GM12875 (cell line): ENCODE data around the gene RAB42.

Experiments
- H3K4me3 ChIP-seq: one replicate; pipeline ENCODE4 v1.5.1; 2011; ENCODE audit warnings: low read depth, low read length, control low read depth
- TF ChIP-seq, protein P1 (sequence below): IDR thresholded peaks from 2 replicates; pipeline ENCODE4 v1.5.1; 2011; ENCODE audit warnings: low read depth, mild to moderate bottlenecking, control low read depth, inconsistent platforms, low read length, moderate library complexity, borderline replicate concordance; ENCODE audit not compliant: insufficient read depth

Gene RAB42

DNA sequence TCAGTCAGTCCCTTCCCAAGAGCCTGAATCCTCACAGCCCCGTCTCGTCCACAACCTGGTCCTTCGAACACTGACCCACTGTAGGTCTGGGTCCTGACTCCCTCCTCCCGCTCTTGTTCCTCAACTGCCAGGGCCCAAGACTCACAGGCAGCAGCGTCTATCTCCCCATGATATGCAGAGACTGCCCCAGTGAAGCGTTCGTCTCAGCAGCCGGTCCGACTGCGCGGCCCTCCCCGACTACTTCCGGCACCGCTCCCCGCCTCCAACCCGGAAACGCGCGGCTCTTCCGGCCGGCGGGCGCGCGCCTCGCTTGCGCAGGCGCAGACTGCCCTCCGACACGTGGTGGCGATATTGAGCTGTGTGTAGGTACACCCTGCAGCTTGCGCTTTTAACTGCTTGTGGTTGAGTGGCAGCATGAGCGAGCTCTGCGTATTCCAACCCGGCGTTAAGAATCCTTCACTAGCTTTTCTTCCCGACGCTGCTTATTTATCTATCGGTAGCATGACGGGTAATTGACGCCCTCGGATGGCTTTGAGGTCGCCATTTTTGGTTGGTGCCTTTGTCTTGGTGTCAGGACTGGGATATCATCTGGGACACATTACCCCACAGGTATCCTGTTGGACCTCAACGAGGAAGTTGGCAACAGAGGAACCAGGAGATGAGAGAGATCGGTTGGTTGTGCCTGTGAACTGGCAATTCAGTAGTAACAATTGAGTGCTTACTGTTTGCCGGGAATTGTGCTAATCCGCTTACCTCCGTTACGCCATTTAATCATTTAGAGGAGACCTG is 51.0 kb downstream of the RAB42 start, which contains the start of gene TAF12:
TSS of gene TAF12 (minus strand) at position 221 of the 789 bp plus-strand sequence. CDS start 20,986 bp downstream, outside the sequence.
- H3K4me3 ChIP-seq: peak within 1 kb of the TSS; percentile 60
- TF ChIP-seq, protein P1, sequence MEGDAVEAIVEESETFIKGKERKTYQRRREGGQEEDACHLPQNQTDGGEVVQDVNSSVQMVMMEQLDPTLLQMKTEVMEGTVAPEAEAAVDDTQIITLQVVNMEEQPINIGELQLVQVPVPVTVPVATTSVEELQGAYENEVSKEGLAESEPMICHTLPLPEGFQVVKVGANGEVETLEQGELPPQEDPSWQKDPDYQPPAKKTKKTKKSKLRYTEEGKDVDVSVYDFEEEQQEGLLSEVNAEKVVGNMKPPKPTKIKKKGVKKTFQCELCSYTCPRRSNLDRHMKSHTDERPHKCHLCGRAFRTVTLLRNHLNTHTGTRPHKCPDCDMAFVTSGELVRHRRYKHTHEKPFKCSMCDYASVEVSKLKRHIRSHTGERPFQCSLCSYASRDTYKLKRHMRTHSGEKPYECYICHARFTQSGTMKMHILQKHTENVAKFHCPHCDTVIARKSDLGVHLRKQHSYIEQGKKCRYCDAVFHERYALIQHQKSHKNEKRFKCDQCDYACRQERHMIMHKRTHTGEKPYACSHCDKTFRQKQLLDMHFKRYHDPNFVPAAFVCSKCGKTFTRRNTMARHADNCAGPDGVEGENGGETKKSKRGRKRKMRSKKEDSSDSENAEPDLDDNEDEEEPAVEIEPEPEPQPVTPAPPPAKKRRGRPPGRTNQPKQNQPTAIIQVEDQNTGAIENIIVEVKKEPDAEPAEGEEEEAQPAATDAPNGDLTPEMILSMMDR: peak; percentile 32; the same call in 1 of the 2 replicates

DNA sequence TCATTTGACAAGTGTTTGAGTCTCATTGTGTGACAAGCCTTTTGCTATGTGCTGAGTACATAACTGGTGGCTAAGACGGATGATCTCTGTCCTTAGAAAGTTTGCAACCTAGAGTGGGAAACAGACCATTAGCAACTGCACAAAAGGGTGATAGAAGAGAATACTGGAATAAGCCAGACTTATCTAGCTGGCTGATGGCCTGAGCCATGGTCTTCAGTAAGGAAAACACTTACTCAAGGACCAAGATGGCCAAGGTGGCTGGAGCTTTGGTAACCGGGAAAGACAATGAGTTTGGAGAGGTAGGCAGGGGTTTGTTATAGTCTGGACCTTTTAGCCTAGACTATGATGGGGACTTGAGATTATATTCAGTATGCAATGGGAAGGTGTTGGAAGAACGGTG is 52.4 kb downstream of the RAB42 start:
- H3K4me3 ChIP-seq: no peak overlapping the region
- TF ChIP-seq, protein P1: no peak
